Measurements from ENCODE around the gene CDR2.

- TF ChIP-seq GATA1 (IDR thresholded peaks at IDR 0.05; ENCODE audit: low read depth, low read length) (no peak), POLR2A (IDR thresholded peaks at IDR 0.05; ENCODE audit: low read length) (no peak)
These were observed 8.0 kb downstream of the CDR2 start for GRCh38 chr16:22366371-22366770.
